Embryonic facial prominence (tissue), 1 donor: ENCODE data around the gene MINDY4.

Source experiments
- DNase-seq: peaks from one replicate; pipeline ENCODE4 v3.0.0-alpha.2; 2016; ENCODE audit errors: extremely low spot score

The MINDY4 gene

DNA sequence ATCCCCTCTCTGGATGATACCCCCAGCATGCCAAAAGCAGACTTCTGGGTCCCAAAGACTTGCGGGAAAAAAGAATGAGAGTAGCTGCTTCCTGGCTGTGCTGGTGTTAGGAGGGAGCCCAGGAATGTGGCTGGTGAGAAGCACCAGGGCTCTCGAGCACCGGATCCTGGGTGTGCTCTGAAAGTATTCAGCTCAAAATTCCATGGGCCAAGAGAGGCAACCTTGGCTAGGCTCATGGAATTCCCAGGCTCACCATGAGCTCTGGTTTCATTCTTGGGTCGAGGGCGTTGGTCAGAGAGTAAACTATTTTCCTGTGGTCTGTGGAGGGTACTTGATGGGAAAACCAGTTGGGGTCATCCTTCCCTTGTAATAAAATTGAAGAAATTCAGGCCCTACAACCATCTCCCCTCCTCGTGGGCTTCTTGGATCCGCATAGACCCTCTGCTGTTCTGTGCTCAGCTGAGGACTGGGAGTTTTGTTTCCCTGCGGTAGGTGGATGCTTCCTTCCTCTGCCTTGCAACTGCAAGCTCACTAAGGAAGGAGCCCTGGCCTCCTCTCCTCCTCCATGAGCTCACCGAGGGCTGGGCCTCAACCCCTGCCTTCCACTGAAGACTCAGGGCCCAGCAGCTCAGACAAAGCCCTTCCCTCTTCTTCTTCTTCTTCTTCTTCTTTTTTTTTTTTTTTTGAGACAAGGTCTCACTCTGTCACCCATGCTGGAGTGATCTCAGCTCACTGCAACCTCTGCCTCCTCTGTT lies 106.0 kb downstream of the MINDY4 start:
- DNase-seq = no peak

GRCh38 chr7:30877993-30878392 lies 106.8 kb downstream of the MINDY4 start:
- no peak for DNase-seq

DNA sequence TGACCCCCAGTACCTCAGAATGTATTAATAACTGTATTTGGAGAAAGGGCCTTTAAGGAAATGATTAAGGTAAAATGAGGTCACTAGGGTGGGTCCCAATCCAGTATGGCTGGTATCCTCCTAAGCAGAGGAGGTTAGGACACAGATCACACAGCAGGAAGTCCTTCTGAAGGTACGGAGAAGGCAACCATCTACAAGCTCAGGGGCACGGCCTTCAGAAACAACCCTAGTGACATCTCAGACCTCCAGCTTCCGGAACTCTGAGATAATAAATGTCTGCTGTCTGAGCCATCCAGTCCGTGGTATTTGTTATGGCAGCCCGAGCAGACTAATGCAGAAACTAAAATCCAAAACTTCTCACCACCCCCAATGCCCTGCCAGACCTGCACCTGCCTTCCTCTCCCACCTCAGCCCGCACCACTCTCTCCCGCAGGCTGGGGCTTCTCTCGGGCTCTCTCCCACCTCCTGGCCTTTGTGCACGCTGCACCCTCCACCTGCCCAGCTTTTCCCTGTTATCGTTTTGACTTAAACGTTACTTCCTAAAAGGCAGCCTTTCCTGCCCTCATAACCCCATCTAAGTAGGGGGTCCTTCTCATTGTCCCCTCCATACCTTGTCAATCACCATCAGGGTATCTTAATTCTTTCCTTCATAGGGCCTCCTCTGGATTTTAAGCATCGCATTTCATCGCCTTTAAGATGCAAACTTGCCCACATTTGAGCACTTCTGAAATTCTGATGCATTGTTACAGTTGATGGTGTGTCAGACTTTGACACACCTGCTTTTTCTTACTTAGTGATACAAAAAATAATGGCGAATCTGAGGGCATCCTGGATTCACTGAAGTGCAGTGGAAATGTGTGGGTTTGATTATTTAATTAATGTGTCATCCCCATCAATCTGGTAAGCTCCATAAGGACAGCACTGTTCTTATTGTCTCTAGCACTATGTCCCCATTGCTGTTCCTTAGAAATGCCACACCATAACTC lies 108.2 kb downstream of the MINDY4 start:
- DNase-seq = no peak

DNA sequence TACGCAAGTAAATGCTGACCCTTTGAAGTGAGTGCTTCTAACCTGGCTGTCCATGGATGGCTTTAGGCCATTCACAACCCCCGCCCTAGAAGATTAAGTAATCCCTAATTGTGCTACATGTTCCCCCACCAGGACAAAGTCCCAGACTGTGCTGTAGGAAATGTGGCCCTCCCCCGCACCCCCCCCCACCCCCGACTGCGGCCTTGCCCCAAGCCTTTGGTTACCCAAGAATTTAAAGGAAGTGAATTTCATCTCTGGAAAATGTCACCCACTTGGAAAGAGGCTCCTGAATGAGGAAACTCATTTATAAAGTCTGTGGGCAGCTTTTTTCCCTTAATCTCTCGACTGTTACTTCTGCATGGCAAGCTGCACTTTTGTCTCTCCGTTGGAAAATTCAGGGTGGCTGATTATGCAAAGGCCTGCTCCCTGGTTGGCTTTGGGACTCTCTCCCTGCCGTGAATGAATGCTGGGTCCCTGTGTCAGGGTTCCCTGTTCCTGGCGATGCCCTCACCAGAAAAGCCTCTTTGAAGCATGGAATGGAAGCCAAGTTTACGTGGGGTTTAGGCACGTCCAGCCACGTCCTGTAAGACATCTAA lies 109.0 kb downstream of the MINDY4 start:
- DNase-seq = no peak

GRCh38 chr7:30880941-30881340 lies 109.7 kb downstream of the MINDY4 start:
- no peak for DNase-seq

DNA sequence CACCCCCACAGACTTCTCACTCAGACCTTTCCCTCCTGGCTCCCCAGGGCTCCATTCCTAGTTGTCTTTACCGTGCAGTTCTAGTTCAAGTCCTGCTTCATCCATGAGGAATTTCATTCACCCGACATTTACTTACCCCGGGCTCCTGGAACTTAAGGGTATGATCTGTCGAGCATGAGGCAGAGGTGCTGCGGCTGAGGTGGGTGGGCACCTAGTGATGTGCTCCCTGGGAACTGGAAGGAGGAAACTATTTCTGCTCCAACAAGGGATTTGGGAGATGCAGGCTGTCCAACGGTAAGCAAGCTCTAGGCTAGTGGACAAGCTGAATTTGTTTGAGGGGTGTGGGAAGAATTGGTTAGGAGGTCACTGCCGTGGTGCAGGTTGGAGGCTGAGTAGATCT lies 110.2 kb downstream of the MINDY4 start:
- DNase-seq = no peak

DNA sequence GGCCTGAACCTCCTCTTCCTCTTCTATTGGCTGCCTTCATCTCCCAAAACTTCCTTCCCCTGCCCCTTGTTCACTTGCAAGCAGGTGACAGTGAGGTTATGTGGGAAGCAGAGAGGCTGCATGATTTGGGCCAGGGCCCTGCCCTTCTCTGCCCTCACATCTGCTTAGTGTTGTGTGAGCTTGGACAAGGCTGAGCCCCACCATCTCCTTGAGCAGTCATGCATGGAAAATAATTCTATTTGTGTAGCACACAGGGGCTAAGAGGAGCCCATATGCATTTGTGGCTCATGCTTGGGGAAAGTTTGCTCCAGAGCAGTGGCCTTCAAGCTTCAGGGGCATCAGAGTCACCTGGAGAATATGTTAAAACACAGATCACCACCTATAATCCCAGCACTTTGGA lies 113.7 kb downstream of the MINDY4 start:
- DNase-seq = no peak

GRCh38 chr7:30886608-30887011 lies 115.4 kb downstream of the MINDY4 start:
- peak; percentile 53 for DNase-seq

- DNase-seq = no peak
Observed at GRCh38 chr7:30887464-30887872, 116.3 kb downstream of the MINDY4 start.

DNA sequence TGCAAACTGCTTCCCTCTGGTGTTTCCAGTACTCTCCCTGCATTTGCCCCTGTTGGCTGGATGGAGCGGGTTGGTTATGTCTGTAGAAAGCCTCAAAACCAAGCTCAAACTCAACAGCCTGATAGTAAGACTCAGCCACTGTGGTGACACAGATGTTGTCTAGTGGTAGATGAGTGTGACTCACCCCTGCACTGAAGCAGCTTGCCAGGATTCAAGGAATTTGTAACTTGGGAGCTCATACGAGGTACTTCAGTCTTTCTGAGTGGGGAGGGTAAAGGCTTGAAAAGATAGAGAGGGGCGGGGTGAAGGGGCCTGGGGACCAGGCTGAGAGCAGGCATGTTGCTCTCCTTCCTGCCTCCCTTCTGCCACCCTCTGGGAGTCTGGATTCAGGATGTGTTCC lies 117.5 kb downstream of the MINDY4 start:
- DNase-seq = no peak

GRCh38 chr7:30890226-30890625 lies 119.0 kb downstream of the MINDY4 start:
- DNase-seq = no peak

DNA sequence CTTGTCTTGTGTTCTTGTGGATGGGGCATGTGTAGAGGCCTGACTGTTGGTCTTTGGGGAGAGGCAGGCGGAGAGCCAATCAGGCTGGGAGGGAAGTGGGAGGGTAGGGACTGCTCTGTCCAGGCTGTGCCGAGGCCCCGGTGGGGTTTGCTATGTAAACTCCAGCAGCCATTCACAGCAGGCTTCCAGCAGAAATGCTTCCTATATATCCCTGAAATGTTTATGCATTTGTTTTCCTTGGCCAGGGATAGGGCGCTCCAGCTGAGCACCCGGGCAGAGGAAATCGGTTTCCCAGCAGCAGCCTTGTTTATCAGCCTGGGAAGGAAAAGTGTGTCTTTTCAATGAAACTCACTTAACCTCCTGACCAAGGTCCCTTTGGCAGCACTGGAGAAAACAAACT lies 122.1 kb downstream of the MINDY4 start:
- DNase-seq = no peak

DNA sequence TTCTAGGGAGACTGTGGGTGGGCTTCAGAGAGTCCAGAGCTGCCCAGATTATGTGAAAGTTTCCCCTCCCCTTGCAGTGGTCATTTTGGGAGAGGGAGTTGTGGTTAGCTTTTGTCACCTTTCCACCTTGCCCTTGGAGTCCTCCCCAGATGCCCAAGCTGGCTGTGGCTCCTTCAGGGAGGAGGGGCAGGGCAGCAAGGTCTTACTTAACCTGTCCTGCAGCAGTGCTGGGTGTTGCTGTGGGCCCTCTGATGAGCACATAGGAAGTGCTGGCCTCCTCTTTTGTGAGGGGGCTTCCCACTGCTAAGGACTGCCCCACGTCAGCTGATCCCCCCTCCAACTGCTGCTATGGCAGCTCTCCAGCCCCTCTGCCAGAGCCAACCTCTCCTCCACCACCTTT lies 122.8 kb downstream of the MINDY4 start:
- DNase-seq = no peak

GRCh38 chr7:30894866-30895605 lies 123.8 kb downstream of the MINDY4 start:
- DNase-seq = no peak

DNA sequence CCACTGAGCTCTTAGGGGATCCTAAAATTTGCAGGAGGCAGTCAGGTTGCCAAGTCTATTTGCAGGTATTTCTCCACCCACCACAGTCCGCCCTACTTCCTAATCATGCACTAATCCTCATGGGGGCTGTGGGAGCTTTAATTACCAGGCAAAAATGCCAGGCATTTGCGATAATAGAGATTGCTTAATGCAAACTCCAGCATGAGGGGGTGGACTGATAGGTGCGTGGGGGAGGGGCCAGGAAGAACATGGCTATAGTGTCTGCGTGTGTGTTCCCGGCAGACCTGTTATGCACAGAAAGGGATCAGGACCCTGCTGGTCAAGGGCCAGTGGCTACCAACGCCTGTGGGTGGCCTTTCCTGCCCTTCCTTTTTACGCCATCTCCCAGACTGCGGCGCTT lies 124.8 kb downstream of the MINDY4 start:
- no peak for DNase-seq

DNA sequence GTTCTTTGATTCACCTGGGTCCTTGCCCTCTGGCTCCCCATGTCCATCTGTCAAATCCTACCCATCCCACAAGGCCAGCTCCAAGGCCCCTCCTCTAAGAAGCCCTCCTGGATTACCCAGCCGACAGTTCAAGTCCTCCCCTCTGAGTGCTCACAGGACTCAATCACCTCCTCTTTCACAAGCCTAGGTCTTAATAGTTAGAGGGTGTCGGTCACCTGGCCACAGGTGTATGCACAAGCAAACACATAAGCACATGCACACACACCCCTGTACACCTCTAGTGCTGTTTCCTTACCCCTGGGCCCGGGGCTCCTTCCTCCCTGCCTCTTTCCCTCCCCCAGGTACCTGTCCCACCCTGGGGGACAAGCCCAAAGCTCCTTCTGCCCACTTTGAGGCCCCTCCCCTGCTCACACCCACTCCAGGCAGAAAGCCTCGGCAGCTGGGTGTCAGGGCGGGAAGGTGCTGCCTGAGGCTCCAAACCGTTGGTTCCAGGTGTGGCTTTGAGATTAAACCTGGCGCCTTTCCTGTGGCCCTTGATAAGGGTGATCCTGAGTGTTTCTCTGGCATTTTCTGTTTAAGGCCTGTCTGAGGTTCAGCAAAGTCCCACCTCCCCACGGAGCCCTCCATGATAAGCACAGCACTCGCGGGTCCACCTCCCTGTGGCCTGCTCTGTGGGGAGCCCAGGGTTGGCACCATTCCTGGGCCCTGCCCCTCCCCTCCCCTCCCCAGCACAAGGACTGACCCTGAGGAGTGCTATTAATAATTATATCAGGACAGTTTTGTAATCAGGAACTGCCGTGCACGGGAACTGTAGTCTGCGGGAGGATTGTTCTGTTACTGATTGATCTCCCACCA lies 125.8 kb downstream of the MINDY4 start:
- DNase-seq = no peak

- DNase-seq = no peak
Observed at GRCh38 chr7:30897770-30898169, 126.6 kb downstream of the MINDY4 start.

DNA sequence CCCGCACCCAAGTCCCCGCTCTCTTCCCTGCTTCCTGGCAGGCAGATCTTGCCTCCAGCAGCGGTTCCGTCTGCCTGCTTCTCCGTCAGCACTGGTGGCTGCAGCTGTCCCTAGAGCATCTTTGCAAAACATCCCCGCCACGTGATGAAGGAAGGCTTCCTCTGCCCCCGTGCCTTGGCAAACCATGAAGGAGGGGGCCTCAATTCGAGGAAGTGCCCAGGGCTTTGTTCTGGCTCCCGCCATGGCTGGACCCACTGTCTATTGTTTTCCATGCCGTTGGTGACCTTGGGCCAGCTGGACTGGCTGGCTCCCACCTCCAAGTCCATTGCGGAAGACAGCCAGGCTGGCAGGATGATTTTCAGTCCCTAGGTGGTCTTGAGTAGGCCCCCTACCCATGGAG lies 127.2 kb downstream of the MINDY4 start:
- DNase-seq = no peak

DNA sequence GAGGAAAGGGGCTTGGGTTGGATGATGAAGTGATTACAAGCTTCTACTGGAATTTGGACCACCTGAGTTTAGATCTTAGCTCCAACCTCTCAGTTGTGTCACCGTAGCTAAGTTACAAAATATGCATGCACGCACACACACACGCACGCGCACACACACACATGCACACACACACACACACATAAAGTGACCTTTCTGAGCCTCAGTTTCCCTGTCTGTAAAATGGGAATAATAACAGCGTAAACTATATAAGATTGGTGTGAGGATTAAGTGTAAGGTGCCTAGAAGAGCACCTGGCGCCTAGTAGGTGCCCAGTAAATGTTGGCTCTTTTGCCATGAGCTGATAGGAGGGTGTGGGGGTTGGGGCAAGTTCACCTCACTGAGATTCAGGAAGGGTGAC lies 127.8 kb downstream of the MINDY4 start:
- no peak for DNase-seq

- DNase-seq = no peak
Observed at GRCh38 chr7:30899630-30900029, 128.4 kb downstream of the MINDY4 start.

- no peak for DNase-seq
Observed at GRCh38 chr7:30900053-30900452, 128.8 kb downstream of the MINDY4 start.
